GM12864 (cell line): ENCODE measurements around the gene CYP1A2.

Experiments used
- DNase-seq: peaks from one replicate; pipeline ENCODE4 v3.0.0-alpha.2; 2011; ENCODE audit warnings: low read depth
- H3K4me3 ChIP-seq: 2 replicates; pipeline ENCODE4 v1.5.1; 2011; ENCODE audit warnings: mild to moderate bottlenecking, low read depth, low read length, control low read depth
- TF ChIP-seq, protein P1 (sequence below): IDR thresholded peaks from 2 replicates; pipeline ENCODE4 v1.5.1; 2011; ENCODE audit warnings: low read depth, mild to moderate bottlenecking, moderate library complexity, low read length, control low read depth, inconsistent platforms; ENCODE audit errors: missing control alignments

Gene CYP1A2

DNA sequence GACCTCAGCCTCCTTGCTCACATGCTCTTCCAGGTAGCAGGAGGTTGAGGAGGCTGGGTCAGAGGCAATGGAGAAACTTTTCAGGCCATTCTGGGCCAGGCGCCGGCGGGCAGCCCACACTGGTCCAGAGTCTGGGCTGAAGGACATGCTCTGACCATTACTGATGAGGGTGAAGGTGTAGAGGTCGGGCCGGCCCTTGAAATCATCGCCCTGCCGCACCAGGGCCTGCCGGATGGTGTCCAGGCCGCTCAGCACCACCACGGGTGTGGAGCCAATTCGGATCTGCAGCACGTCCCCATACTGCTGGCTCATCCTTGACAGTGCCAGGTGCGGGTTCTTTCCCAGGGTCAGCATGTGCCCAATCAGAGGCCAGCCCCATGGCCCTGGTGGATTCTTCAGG is 26.1 kb upstream of the CYP1A2 start:
- H3K4me3 ChIP-seq = no peak overlapping the region
- no peak for DNase-seq
- TF ChIP-seq, protein P1, sequence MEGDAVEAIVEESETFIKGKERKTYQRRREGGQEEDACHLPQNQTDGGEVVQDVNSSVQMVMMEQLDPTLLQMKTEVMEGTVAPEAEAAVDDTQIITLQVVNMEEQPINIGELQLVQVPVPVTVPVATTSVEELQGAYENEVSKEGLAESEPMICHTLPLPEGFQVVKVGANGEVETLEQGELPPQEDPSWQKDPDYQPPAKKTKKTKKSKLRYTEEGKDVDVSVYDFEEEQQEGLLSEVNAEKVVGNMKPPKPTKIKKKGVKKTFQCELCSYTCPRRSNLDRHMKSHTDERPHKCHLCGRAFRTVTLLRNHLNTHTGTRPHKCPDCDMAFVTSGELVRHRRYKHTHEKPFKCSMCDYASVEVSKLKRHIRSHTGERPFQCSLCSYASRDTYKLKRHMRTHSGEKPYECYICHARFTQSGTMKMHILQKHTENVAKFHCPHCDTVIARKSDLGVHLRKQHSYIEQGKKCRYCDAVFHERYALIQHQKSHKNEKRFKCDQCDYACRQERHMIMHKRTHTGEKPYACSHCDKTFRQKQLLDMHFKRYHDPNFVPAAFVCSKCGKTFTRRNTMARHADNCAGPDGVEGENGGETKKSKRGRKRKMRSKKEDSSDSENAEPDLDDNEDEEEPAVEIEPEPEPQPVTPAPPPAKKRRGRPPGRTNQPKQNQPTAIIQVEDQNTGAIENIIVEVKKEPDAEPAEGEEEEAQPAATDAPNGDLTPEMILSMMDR = no peak

DNA sequence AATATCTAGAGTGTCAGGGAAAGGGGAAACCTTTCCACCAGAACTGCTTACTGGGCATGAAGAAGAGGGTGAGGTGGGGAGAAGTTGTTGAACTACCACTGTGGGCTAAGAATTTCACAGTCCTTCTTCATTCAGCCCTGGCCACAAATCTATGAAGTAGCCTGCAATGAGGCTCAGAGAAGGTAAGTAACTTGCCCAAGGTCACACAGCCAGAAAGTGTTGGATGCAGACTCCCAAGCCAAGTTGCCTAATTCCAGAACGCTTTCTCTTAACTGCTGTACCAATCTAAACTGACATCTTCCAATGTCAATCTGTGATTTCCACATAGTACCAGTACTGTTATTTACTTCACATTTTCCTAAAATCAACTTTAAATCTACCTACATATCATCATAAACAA is 25.5 kb upstream of the CYP1A2 start:
- TF ChIP-seq, protein P1 = no peak
- no peak overlapping the region for H3K4me3 ChIP-seq
- no peak for DNase-seq

DNA sequence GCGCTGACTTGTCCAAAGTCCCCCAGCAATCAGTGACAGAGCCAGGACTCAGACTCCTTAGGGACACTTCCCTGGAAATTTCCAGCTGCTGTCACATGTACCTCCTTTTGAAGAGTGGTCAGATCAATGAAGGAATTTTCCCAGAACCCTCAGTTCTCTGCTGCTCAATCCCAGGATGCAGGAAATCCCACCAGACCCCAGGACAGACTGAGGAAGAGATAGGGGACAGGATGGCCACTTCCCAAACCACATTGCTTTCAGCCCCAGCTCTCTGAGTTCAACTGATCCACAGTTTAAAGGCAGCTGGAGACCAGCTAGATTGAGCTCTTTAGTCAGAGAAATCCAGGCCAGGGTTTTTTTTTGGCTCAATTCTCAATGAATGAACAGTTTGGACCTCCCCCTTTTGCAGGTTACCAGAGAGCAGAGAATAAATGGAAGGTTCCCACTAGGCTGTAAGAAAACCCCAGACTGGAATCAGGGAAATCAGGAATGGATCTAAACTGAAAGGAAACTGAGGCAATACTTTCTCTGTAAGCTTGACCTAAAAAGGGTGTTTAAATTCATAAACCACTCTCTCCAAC is 24.8 kb upstream of the CYP1A2 start:
- DNase-seq = no peak
- no peak overlapping the region for H3K4me3 ChIP-seq
- TF ChIP-seq, protein P1 = no peak

DNA sequence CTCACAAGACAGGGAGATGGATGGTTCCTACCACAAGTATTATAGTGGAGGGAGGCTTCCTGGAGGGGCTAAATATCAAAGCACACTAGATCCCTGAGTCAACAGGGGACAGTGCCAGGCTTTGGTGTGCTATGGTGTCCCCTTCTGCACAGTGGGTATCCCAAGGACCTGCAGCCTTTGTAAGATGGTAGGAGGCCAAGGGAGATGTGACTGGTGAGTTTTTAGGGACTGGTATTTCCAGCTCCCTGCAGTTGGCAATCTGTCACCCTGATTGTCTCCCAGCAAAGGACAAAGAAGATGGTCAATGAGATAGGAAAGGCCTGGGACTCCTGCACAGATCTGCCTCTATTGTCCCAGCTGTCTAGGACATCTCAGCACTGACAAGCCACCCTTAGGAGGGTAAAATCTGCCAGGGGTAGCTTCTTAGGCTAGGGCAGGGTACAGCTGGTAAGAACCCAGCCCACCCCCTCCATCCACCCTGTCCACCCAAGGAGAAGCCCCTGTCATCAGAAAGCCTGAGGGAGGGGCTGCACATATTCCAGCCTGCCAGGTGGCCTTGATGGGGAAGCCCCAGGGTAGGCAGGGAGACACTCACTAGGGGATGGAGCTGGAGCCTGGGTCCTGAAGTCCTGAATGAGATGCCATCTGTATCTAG is 23.9 kb upstream of the CYP1A2 start:
- no peak overlapping the region for H3K4me3 ChIP-seq
- DNase-seq = no peak
- TF ChIP-seq, protein P1 = no peak

DNA sequence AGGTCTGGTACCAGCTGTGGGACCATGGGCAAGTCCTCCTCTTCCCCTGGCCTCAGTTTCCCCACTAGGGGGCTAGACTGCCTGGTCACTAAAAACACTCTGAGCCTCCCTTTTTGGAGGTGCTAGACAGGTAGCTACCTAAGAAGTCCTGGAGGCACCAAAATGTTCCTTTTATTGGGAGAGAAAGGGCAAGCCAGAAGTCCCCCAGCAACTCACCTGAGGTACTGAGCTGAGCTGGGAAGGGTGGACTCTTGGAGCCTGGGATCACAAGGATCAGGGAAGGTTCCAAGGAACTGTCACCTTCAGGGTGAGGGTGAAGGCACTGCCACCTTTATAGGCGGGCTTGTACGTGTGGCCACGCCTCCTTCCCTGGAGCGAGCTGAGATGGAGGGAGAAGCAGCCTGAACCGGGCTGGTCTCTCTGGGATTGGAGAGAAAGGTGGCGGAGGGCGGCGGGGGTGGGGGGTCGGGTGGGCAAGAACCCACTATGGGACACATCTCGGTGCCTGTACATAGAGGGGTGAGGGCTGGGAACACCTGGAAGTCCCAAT is 23.3 kb upstream of the CYP1A2 start, which contains the start of gene CYP1A1:
Gene CYP1A1, minus strand, starts transcription at position 304 of the 550 bp plus-strand sequence. CDS start 2,431 bp downstream, outside the sequence.
- TF ChIP-seq, protein P1 = no peak

DNA sequence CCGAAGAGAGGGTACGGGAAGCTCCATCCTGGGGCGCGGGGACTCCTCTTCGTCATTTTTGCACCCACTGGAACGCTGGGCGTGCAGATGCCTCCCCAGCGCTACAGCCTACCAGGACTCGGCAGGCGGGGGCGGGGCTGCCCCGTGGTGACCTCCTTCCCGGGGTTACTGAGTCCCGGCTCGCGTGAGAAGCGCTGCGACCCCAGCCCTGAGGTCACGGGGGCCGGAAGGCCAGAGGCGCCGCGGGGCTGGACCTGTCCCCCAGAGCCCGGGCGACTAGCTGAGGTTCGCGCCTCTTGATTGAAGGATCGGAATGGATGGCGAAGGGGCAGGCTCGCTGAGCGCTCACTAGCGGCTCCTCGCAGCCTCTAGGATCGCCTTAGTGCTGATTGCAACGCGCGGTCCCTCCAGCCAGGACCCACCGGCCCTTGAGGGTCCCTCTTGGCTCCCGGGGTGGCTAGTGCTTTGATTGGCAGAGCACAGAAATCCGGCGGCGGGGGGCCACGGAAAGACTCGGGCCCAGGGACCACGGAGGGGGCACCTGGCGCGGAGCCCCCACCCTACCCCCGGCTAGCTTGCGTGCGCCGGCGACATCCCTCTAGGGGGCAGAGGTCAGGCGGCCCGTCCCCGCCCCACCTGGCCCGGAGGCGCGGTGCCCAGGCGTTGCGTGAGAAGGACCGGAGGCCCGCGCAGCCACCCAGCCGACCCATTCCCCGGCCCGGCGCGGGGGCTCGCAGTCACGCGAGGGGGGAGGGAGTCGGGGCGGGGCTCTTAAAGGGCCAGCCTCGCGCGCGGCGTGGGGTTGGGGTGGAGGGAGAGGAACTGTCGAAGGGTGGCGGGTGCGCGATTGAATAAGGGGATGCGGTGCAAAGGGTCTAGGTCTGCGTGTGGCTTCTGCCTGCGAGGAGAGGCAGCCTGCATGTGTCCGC is 22.5 kb upstream of the CYP1A2 start:
- DNase-seq = no peak
- TF ChIP-seq, protein P1 = no peak
- H3K4me3 ChIP-seq = peak overlapping the region; percentile 43

More for the DNA sequence above, 23.3 kb upstream of the CYP1A2 start, which contains the start of gene CYP1A1:
- H3K4me3 ChIP-seq = peak within 1 kb of the TSS; percentile 43
- no peak for DNase-seq
